CD4-positive, CD25-positive, alpha-beta regulatory T cell (primary cell): ENCODE data around the gene SMIM24. TPM values are rescaled to one million over a fixed set of nuclear protein-coding genes. Genes with fewer than 3 reads are reported as not detected.

Source experiments
- ATAC-seq, 2 donors: fragments of 150-1000 bp; cut with Tn5 transposase; one replicate each; pipeline ENCODE4 v1.10.0; 2021; ENCODE audit warnings: low read depth in 2 of 2, moderate number of reproducible peaks in 2 of 2, moderate library complexity in 1 of 2
- DNase-seq, 3 donors: peaks; one replicate each; pipeline versions ENCODE4 v3.0.0 to v3.0.0-alpha.2; 2012 to 2022; ENCODE audit warnings: mixed read lengths in 1 of 3
- H3K27ac ChIP-seq: one replicate; pipeline ENCODE4 v1.7.0; 2013; ENCODE audit warnings: mild to moderate bottlenecking, low read length; ENCODE audit not compliant: insufficient read depth, poor library complexity, severe bottlenecking
- H3K27me3 ChIP-seq: one replicate; pipeline ENCODE4 v1.7.0; 2013; ENCODE audit warnings: low read length; ENCODE audit not compliant: control insufficient read depth, insufficient read depth
- H3K36me3 ChIP-seq: one replicate; pipeline ENCODE4 v1.7.0; 2013; ENCODE audit warnings: mild to moderate bottlenecking, low read length, moderate library complexity; ENCODE audit not compliant: control insufficient read depth, insufficient read depth
- H3K4me1 ChIP-seq: 2 replicates; pipeline ENCODE4 v1.7.0; 2013; ENCODE audit warnings: mild to moderate bottlenecking, low read length; ENCODE audit not compliant: insufficient read depth, control insufficient read depth, poor library complexity, severe bottlenecking
- H3K4me3 ChIP-seq: one replicate; pipeline ENCODE4 v1.7.0; 2013; ENCODE audit warnings: low read depth, mild to moderate bottlenecking, low read length, moderate library complexity
- H3K9me3 ChIP-seq, 2 experiments: 1 replicate in 1 of 2; 2 replicates in 1 of 2; pipeline ENCODE4 v1.7.0; 2013; ENCODE audit warnings: low read length in 2 of 2, mild to moderate bottlenecking in 1 of 2, moderate library complexity in 1 of 2; ENCODE audit not compliant: control insufficient read depth in 2 of 2
- H3K27ac Mint-ChIP-seq, 3 donors: one replicate each; pipeline ENCODE4 v1.8.0; 2020 to 2022; ENCODE audit warnings: mild to moderate bottlenecking in 3 of 3, mixed read lengths in 3 of 3, moderate library complexity in 2 of 3
- H3K27me3 Mint-ChIP-seq: one replicate; pipeline ENCODE4 v1.8.0; 2022; ENCODE audit warnings: mild to moderate bottlenecking, mixed read lengths
- H3K36me3 Mint-ChIP-seq: one replicate; pipeline ENCODE4 v1.8.0; 2020; ENCODE audit warnings: mixed read lengths
- H3K4me1 Mint-ChIP-seq, 4 donors: one replicate each; pipeline ENCODE4 v1.8.0; 2020 to 2022; ENCODE audit warnings: mixed read lengths in 4 of 4, mild to moderate bottlenecking in 1 of 4
- H3K4me3 Mint-ChIP-seq, 4 donors: one replicate each; pipeline ENCODE4 v1.8.0; 2020 to 2022; ENCODE audit warnings: mild to moderate bottlenecking in 4 of 4, mixed read lengths in 4 of 4, moderate library complexity in 3 of 4
- H3K9me3 Mint-ChIP-seq, 7 donors: one replicate each; pipeline ENCODE4 v1.8.0; 2020 to 2022; ENCODE audit warnings: mixed read lengths in 7 of 7, mild to moderate bottlenecking in 3 of 7, moderate library complexity in 2 of 7
- polyA plus RNA-seq, 4 donors: library from polyadenylated mRNA; unstranded; fragments of 300-500 nt; fragmentation: Illumina TruSeq; gene quantifications; one replicate each; pipeline ENCODE4 v1.2.3, GENCODE V29; 2021
- total RNA-seq: library from RNA; stranded (reverse); gene quantifications from one replicate; pipeline ENCODE4 v1.2.3, GENCODE V29; 2022

SMIM24 gene
- total and polyA plus RNA-seq, 5 donors from 2014 or later = 1.4 TPM; not detected in 4

DNA sequence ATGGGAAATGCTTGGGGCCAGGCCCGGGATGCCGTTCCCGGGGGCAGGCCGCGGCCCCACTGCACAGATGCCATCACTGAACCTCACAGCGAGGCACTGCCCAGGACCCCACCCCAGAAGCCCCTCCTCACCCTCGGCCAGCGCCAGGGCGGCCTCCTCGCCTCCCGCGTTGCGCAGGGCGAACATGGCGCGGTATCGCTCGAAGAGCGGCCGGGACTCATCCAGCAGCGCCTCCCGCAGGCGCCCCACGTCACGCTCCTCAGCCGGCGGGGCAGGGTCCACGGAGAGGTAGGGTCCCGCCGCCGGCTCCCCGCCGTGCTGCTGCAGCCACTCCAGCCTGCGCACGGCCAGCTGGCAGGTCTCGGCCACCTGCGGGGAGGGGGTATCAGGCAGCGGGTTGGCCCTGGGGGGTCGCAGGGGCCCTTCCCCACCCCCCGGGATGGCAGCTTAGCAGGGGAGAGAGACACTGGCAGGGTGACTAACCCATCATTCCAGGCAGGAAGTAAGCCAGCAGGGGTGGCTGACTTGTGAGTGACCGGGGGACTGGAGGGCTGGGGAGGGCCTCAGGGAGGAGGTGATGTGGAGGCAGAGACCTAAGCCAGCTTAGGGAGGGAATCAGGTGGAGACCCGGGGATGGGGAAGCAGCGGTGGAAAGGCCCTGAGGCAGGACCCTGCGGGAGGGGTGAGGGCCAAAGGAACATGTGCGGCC, 12.0 kb upstream of the SMIM24 start:
- DNase-seq (no peak), ATAC-seq (no peak)
- Mint-ChIP-seq H3K27ac (peak overlapping the region in 1 of 3 donors; percentile 77), H3K4me3 (peak overlapping the region in 1 of 4 donors; percentile 61), H3K36me3 (peaks cover 18% of the 10 kb centered on the region), H3K4me1 (peaks cover 0 to 9% (median 2%) of the 10 kb centered on the region in 4 donors), H3K27me3 (no peaks in the 10 kb centered on the region), H3K9me3 (no peaks in the 10 kb centered on the region)
- no peak overlapping the region for H3K27ac ChIP-seq
- no peaks in the 10 kb centered on the region for H3K9me3 ChIP-seq
- no peaks in the 10 kb centered on the region for H3K27me3 ChIP-seq
- H3K36me3 ChIP-seq = peaks cover 10% of the 10 kb centered on the region
- H3K4me3 ChIP-seq = no peak overlapping the region
- peaks cover 9% of the 10 kb centered on the region for H3K4me1 ChIP-seq

DNA sequence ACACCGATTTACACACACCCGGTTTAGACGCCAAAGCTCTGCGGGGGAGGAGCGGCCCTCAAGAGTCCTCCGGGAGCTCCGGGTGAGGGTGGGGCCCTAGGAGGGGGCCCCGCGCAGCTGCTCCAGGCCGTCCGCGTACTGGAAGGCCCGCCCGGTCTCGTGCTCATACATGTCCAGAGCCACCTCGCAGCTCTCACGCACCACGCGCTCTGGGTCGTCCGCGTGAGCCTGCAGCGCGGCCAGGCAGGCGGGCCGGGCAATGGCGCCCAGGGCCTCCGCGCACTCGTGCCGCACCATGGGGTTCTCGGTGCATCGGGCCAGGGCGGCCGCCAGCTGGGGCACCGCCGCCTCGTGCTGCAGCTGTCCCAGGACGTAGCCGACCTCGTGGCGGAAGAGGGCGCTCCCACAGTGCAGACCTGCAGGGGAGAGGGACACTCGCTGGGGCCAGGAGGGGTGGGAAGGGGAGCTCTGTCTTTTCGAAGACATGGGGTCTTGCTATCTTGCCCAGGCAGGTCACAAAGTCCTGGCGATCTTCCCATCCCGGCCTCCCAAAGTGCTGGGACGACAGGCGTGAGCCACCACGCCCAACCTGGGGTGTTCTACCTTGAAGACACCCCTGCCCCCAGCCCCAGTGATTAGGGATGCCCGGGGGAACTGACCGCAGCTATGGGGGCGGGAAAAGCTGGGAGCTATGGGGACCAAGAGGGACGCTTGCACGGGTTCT, 11.2 kb upstream of the SMIM24 start:
- no peak overlapping the region for H3K27ac ChIP-seq
- no peak for DNase-seq
- ATAC-seq = no peak
- Mint-ChIP-seq H3K27ac (no peak overlapping the region), H3K4me3 (no peak overlapping the region), H3K27me3 (no peaks in the 10 kb centered on the region), H3K9me3 (no peaks in the 10 kb centered on the region), H3K36me3 (peaks cover 13% of the 10 kb centered on the region), H3K4me1 (peaks cover 0 to 5% (median 0%) of the 10 kb centered on the region in 4 donors)
- no peaks in the 10 kb centered on the region for H3K9me3 ChIP-seq
- H3K27me3 ChIP-seq = no peaks in the 10 kb centered on the region
- H3K36me3 ChIP-seq = peaks cover 8% of the 10 kb centered on the region
- H3K4me3 ChIP-seq = no peak overlapping the region
- peaks cover 9% of the 10 kb centered on the region for H3K4me1 ChIP-seq

DNA sequence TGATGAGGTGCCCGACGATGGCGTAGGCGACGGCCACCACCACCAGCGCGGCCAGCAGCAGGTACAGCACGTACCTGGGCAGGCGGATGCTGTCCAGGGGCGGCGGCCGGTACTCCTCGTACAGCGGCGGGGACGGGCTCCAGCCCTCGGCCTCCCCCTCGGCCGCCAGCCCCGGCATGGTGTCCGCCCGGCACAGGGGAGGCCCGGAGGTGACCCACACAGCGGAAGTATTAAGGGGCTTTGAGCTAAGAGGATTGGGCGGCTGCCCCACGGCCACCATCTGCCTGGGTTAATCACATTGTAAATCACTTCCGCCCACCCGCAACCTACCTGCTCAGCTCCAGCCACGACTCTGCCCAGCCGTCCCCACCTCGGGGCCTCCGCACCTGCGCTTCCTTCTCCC, 2.9 kb upstream of the SMIM24 start, which contains the start of gene SMIM44:
SMIM44 (minus strand) TSS at position 216 of the 403 bp plus-strand sequence; CDS start at position 178, 38 bp downstream.
- ATAC-seq (no peak), DNase-seq (no peak)
- Histone ChIP-seq H3K27me3 (no peaks in the 10 kb centered on the region), H3K4me1 (peaks cover 12% of the 10 kb centered on the region), H3K27ac (no peak within 1 kb of the TSS), H3K36me3 (no peaks in the 10 kb centered on the region), H3K9me3 (no peaks in the 10 kb centered on the region), H3K4me3 (no peak within 1 kb of the TSS)
- Mint-ChIP-seq H3K27ac (no peak within 1 kb of the TSS), H3K27me3 (no peaks in the 10 kb centered on the region), H3K4me1 (peaks cover 0 to 14% (median 3%) of the 10 kb centered on the region in 4 donors), H3K9me3 (no peaks in the 10 kb centered on the region), H3K36me3 (peaks cover 4% of the 10 kb centered on the region), H3K4me3 (no peak within 1 kb of the TSS)

DNA sequence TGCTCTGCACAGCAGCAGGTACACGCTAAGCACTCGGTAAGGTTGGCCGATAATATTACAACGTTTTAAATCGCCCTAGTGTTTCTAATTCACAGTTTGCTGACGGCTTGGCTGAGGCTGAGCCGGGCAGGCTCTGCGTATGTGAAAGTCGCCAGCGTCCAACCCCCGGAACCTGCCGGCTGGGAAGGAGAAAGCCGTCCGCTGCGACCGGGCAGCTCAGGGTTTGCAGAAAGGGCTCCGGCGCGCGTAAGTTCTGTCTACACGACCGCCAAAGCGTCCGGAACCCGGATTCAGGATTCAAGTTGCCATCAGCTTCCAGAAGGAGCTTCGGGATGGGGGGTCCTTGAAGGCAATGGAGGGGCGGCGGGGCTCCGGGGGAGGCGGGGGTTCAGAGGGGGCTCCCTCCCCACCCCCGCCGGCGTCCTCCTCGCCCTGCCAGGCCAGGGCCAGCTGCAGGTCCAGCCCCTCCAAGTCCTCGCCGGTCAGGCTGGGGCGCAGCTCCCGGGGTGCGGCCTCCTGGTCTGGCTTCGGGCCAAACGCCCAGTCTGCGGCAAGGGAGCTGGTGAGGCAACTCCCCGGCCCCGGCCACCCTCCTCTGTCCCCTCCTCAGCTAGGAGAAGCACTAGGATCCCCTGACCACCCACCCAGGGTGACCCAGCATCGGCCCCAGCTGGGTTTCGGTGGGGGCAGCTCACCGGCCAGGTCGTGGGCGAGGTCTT, 2.3 kb upstream of the SMIM24 start:
- Histone ChIP-seq H3K36me3 (no peaks in the 10 kb centered on the region), H3K4me1 (peaks cover 12% of the 10 kb centered on the region), H3K4me3 (no peak overlapping the region), H3K27ac (no peak overlapping the region), H3K9me3 (no peaks in the 10 kb centered on the region), H3K27me3 (no peaks in the 10 kb centered on the region)
- Mint-ChIP-seq H3K27ac (no peak overlapping the region), H3K36me3 (no peaks in the 10 kb centered on the region), H3K9me3 (no peaks in the 10 kb centered on the region), H3K27me3 (peaks cover 5% of the 10 kb centered on the region), H3K4me3 (no peak overlapping the region), H3K4me1 (peaks cover 0 to 19% (median 7%) of the 10 kb centered on the region in 4 donors)
- DNase-seq (no peak), ATAC-seq (no peak)

DNA sequence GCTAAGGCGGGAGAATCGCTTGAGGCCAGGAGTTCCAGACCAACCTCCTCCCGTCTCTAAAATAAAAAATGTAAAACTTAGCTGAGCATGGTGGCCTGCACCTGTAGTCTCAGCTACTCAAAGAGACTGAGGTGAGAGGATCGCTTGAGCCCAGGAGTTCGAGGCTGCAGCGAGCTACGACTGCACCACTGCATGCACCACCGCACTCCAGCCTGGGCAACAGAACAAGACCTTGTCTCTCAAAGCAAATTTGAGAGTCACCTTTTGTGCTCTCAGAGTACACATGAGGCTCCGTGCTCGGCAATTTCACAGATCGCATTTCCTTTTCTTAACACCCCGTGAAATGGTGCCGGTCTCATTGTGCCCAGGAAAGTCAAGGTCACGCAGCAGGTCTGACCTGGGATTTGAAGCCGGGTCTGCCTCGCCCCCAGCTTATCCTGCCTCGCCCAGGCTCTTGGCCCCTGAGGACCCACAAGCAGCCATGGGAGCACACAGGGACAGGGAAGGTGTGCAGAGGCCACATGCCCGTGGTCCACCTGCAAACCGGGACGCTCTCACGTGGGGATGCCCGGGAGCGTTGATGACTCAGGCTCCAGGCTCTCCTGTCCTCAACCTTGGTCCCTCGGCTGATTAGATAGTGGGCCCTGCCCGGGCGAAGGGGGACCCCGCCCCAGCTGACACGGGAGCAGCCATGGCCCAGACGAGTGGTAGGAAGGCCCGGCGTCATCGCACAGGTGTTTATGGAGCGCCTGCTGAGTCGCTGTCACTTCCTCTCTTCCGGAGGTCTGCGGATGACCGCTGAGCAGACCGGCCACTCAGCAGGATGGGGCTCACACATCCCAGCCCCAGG, 1.1 kb upstream of the SMIM24 start:
- no peak for DNase-seq
- no peaks in the 10 kb centered on the region for H3K36me3 Mint-ChIP-seq
- peaks cover 5% of the 10 kb centered on the region for H3K27me3 Mint-ChIP-seq

DNA sequence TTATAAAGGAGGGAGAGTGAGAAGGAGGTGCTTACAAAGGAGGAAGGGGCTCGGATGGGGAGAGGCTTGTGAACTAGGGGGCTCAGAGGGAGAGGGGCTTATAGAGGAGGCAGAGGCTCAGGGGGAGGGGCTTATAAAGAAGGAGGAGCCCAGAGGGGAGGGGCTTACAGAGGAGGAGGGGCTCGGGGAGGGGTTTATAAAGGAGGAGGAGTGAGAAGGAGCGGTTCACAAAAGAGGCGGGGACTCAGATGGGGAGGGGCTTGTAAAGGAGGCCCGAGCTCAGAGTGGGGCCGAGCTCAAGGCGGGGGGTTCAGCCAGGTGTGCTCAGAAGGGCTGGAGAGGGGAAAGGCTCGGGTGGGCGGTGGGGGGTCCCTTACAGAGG, 500 bp downstream of the SMIM24 start:
- Histone ChIP-seq H3K27me3 (no peaks in the 10 kb centered on the region), H3K4me3 (no peak overlapping the region), H3K4me1 (peaks cover 12% of the 10 kb centered on the region), H3K9me3 (no peaks in the 10 kb centered on the region), H3K27ac (no peak overlapping the region), H3K36me3 (no peaks in the 10 kb centered on the region)
- Mint-ChIP-seq H3K4me3 (peak overlapping the region in 1 of 4 donors; percentile 22), H3K27ac (no peak overlapping the region), H3K27me3 (peaks cover 5% of the 10 kb centered on the region), H3K4me1 (peaks cover 0 to 18% (median 7%) of the 10 kb centered on the region in 4 donors), H3K9me3 (no peaks in the 10 kb centered on the region), H3K36me3 (no peaks in the 10 kb centered on the region)
- no peak for ATAC-seq
- peak; percentile 26 to 41 (median 36) for DNase-seq

More for the DNA sequence above, 1.1 kb upstream of the SMIM24 start:
- H3K4me3 ChIP-seq = no peak overlapping the region
- no peak for ATAC-seq
- H3K27ac Mint-ChIP-seq = peak overlapping the region in 1 of 3 donors; percentile 80
- H3K4me1 ChIP-seq = peaks cover 12% of the 10 kb centered on the region
- H3K27ac ChIP-seq = no peak overlapping the region
- no peaks in the 10 kb centered on the region for H3K9me3 ChIP-seq
- no peaks in the 10 kb centered on the region for H3K9me3 Mint-ChIP-seq
- H3K4me3 Mint-ChIP-seq = no peak overlapping the region
- no peaks in the 10 kb centered on the region for H3K27me3 ChIP-seq
- H3K4me1 Mint-ChIP-seq = peaks cover 0 to 20% (median 7%) of the 10 kb centered on the region in 4 donors
- H3K36me3 ChIP-seq = no peaks in the 10 kb centered on the region
